Mesothelial cell of epicardium (in vitro differentiated cells): ENCODE data around the gene CTSL. TPM values are rescaled to one million over a fixed set of nuclear protein-coding genes. Genes with fewer than 3 reads are reported as not detected.
A peak's percentile ranks its signal among the peaks of the same experiment; 100 is the strongest.

Experiments used
- DNase-seq, 2 experiments: peaks; one replicate each; pipeline ENCODE4 v3.0.0; 2021; ENCODE audit warnings: low spot score in 2 of 2; ENCODE audit not compliant: unreplicated experiment in 2 of 2
- H3K27ac Mint-ChIP-seq: 2 replicates; pipeline ENCODE4 v1.8.0; 2021; ENCODE audit warnings: mixed read lengths
- H3K27me3 Mint-ChIP-seq: 2 replicates; pipeline ENCODE4 v1.8.0; 2021; ENCODE audit warnings: low read depth, mixed read lengths
- H3K36me3 Mint-ChIP-seq: 2 replicates; pipeline ENCODE4 v1.8.0; 2021; ENCODE audit warnings: mixed read lengths
- H3K4me1 Mint-ChIP-seq: 2 replicates; pipeline ENCODE4 v1.8.0; 2021; ENCODE audit warnings: mixed read lengths
- H3K4me3 Mint-ChIP-seq: 2 replicates; pipeline ENCODE4 v1.8.0; 2021; ENCODE audit warnings: mild to moderate bottlenecking, moderate library complexity, mixed read lengths
- H3K9me3 Mint-ChIP-seq: 2 replicates; pipeline ENCODE4 v1.8.0; 2021; ENCODE audit warnings: mixed read lengths
- total RNA-seq: library from RNA; stranded (reverse); gene quantifications from 3 replicates; pipeline ENCODE4 v1.2.1, GENCODE V29; 2021
- TF ChIP-seq, protein P1 (sequence below): fragments of 200-600 bp; sonication (generic); IDR thresholded peaks from one replicate; pipeline ENCODE4 v1.5.0; 2021; ENCODE audit warnings: antibody characterized with exemption; ENCODE audit not compliant: unreplicated experiment

CTSL gene
- total RNA-seq, 1 donor from 2014 or later: 85.9 TPM

DNA sequence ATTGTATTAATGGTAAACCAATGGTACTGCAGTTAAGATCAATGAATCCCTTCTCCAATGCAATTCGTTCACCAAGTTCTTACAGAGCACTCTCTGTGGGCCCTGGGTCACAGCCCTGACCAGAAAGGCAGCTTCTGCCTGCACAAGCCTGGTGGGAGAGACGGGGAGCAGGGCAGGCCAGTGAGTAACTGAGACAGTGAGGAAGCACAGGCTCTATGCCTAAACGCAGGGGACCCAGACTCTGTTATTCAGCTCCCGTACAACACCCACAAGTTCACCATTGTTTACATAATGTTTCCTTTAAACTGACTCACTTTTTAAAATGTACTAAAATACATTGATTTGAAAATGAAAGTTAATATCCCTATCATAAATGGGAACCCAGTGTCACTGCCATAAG lies 40.5 kb upstream of the CTSL start:
- H3K9me3 Mint-ChIP-seq: peaks cover 22% of the 10 kb centered on the region
- TF ChIP-seq, protein P1, sequence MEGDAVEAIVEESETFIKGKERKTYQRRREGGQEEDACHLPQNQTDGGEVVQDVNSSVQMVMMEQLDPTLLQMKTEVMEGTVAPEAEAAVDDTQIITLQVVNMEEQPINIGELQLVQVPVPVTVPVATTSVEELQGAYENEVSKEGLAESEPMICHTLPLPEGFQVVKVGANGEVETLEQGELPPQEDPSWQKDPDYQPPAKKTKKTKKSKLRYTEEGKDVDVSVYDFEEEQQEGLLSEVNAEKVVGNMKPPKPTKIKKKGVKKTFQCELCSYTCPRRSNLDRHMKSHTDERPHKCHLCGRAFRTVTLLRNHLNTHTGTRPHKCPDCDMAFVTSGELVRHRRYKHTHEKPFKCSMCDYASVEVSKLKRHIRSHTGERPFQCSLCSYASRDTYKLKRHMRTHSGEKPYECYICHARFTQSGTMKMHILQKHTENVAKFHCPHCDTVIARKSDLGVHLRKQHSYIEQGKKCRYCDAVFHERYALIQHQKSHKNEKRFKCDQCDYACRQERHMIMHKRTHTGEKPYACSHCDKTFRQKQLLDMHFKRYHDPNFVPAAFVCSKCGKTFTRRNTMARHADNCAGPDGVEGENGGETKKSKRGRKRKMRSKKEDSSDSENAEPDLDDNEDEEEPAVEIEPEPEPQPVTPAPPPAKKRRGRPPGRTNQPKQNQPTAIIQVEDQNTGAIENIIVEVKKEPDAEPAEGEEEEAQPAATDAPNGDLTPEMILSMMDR: no peak
- no peak overlapping the region for H3K4me3 Mint-ChIP-seq
- H3K36me3 Mint-ChIP-seq: peaks cover 55% of the 10 kb centered on the region
- peaks cover 15% of the 10 kb centered on the region for H3K4me1 Mint-ChIP-seq
- no peak for DNase-seq
- no peaks in the 10 kb centered on the region for H3K27me3 Mint-ChIP-seq
- peak overlapping the region; percentile 67 for H3K27ac Mint-ChIP-seq

DNA sequence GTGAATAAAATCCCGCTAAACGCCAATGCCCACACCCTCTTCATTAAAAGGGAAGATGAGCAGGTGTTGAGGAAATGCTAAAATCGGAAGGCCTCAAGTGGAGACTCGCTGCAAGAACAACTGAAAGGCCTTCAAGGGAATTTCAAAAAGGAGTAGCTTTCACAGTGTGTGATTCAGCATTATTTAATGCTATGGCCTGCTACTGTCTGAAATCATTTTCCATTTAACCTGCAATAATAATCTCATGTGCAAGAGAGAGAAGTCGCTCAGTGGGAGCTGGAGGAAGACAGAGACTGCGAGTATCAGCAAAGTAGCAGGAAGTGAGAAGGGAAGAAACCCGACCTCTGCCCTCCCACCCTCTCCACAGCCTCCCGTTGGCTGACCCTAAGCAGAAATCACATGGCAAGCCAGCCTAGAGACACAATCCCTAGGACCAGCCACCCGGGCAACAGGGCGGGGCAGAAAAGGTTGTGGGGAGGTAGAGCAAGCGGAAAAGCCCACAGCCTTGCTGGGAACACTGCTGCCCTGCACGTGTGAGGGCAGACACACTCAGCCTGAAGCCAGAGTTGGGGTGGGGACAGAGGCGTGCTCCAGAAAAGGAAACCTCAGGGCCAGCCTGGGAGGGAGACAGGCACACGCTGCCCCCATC lies 39.9 kb upstream of the CTSL start:
- Mint-ChIP-seq H3K4me3 (no peak overlapping the region), H3K27me3 (no peaks in the 10 kb centered on the region), H3K4me1 (peaks cover 15% of the 10 kb centered on the region), H3K27ac (peak overlapping the region; percentile 67), H3K9me3 (peaks cover 28% of the 10 kb centered on the region), H3K36me3 (peaks cover 56% of the 10 kb centered on the region)
- no peak for DNase-seq
- TF ChIP-seq, protein P1: no peak

DNA sequence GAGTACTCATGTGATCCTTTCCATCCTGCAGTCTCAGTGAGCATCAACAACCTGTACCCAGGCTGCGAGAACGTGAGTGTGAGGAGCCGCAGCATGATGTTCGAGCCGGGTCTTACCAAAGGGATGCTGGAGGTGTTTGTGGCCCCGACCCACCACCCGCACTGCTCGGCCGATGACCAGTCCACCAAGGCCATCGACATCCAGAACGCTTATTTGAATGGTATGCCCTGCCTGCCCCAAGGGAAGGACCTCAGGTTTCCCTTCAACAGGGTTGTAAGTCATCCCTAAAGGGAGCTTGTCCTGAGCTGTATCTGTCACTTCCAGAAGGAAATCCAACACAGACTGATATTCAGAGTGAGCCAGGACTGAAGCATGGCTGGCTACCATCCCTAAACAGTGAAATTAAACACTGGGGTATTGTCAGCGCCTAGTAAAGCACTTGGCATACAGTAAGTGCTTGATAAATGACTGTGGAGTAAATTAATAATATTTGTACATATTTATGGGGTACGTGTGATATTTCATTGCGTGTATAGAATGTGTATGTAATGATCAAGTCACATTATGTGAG lies 39.3 kb upstream of the CTSL start:
- peaks cover 59% of the 10 kb centered on the region for H3K36me3 Mint-ChIP-seq
- H3K4me3 Mint-ChIP-seq: no peak overlapping the region
- TF ChIP-seq, protein P1: no peak
- peaks cover 33% of the 10 kb centered on the region for H3K9me3 Mint-ChIP-seq
- no peaks in the 10 kb centered on the region for H3K27me3 Mint-ChIP-seq
- no peak for DNase-seq
- no peak overlapping the region for H3K27ac Mint-ChIP-seq
- peaks cover 15% of the 10 kb centered on the region for H3K4me1 Mint-ChIP-seq

- DNase-seq: no peak
- TF ChIP-seq, protein P1: no peak
- Mint-ChIP-seq H3K9me3 (peaks cover 39% of the 10 kb centered on the region), H3K4me1 (peaks cover 15% of the 10 kb centered on the region), H3K4me3 (no peak overlapping the region), H3K27me3 (no peaks in the 10 kb centered on the region), H3K27ac (peak overlapping the region; percentile 4), H3K36me3 (peaks cover 59% of the 10 kb centered on the region)
Measured at GRCh38 chr9:87687207-87687606, 38.7 kb upstream of the CTSL start.

GRCh38 chr9:87694236-87694755 lies 31.6 kb upstream of the CTSL start:
- no peak for DNase-seq
- no peak overlapping the region for H3K4me3 Mint-ChIP-seq

More at GRCh38 chr9:87694236-87694755, 31.6 kb upstream of the CTSL start:
- peaks cover 2% of the 10 kb centered on the region for H3K4me1 Mint-ChIP-seq
- no peak overlapping the region for H3K27ac Mint-ChIP-seq
- H3K9me3 Mint-ChIP-seq: peaks cover 34% of the 10 kb centered on the region
- H3K27me3 Mint-ChIP-seq: no peaks in the 10 kb centered on the region
- TF ChIP-seq, protein P1: no peak
- peaks cover 74% of the 10 kb centered on the region for H3K36me3 Mint-ChIP-seq
